SK-N-SH treated with all-trans-retinoic acid at 6 μM for 48 hours (cell line): ENCODE measurements around the gene NRDC.

Experiments used
- ATAC-seq: fragments of 200-7000 bp; cut with Tn5 transposase; 3 replicates; pipeline ENCODE4 v1.9.1; 2020; ENCODE audit warnings: mild to moderate bottlenecking, moderate library complexity
- ESRRG ChIP-seq: fragments of 250-450 bp; sonication (Bioruptor Pico); IDR thresholded peaks from 2 replicates; pipeline ENCODE4 v1.6.1; 2021; ENCODE audit warnings: mild to moderate bottlenecking
- GLIS3 ChIP-seq: fragments of 250-450 bp; sonication (Bioruptor Pico); IDR thresholded peaks from 2 replicates; pipeline ENCODE4 v1.5.0; 2020; ENCODE audit warnings: mild to moderate bottlenecking, moderate library complexity
- OSR1 ChIP-seq: fragments of 250-450 bp; sonication (Bioruptor Pico); IDR thresholded peaks from 2 replicates; pipeline ENCODE4 v1.8.0; 2022; ENCODE audit warnings: moderate library complexity, mild to moderate bottlenecking, inconsistent platforms
- RARB ChIP-seq: fragments of 250-450 bp; sonication (Bioruptor Pico); IDR thresholded peaks from 2 replicates; pipeline ENCODE4 v1.8.0; 2021; ENCODE audit warnings: mild to moderate bottlenecking, moderate library complexity
- SNAI2 ChIP-seq: fragments of 250-450 bp; sonication (Bioruptor Pico); IDR thresholded peaks from 2 replicates; pipeline ENCODE4 v1.5.0; 2020; ENCODE audit warnings: mild to moderate bottlenecking, moderate library complexity
- TOX ChIP-seq: fragments of 250-450 bp; sonication (Bioruptor Pico); IDR thresholded peaks from 2 replicates; pipeline ENCODE4 v1.8.0; 2021; ENCODE audit warnings: mild to moderate bottlenecking, moderate library complexity, borderline replicate concordance
- ZC3H10 ChIP-seq: fragments of 250-450 bp; sonication (Bioruptor Pico); IDR thresholded peaks from 2 replicates; pipeline ENCODE4 v1.5.1; 2021; ENCODE audit warnings: mild to moderate bottlenecking, moderate library complexity
- ZFP3 ChIP-seq: fragments of 250-450 bp; sonication (Bioruptor Pico); IDR thresholded peaks from 2 replicates; pipeline ENCODE4 v1.5.0; 2020; ENCODE audit warnings: mild to moderate bottlenecking, moderate library complexity
- ZFP30 ChIP-seq: fragments of 450-650 bp; formaldehyde crosslinking; IDR thresholded peaks from 2 replicates; pipeline ENCODE4 v1.5.0; 2022; ENCODE audit warnings: mild to moderate bottlenecking, moderate library complexity
- ZNF565 ChIP-seq: fragments of 450-650 bp; formaldehyde crosslinking; conservative IDR thresholded peaks from 2 replicates; pipeline ENCODE4 v1.5.0; 2020; ENCODE audit warnings: low read depth, mild to moderate bottlenecking, moderate library complexity
- ZNF70 ChIP-seq: fragments of 450-650 bp; formaldehyde crosslinking; IDR thresholded peaks from 2 replicates; pipeline ENCODE4 v1.5.0; 2020; ENCODE audit warnings: mild to moderate bottlenecking, moderate library complexity
- ZNF8 ChIP-seq: fragments of 450-650 bp; formaldehyde crosslinking; IDR thresholded peaks from 2 replicates; pipeline ENCODE4 v1.5.0; 2020; ENCODE audit warnings: mild to moderate bottlenecking, moderate library complexity
- TF ChIP-seq, protein P1 (sequence below): fragments of 250-450 bp; sonication (Bioruptor Pico); IDR thresholded peaks from 2 replicates; pipeline ENCODE4 v1.5.1; 2020; ENCODE audit warnings: low read depth, mild to moderate bottlenecking, moderate library complexity
- TF ChIP-seq, protein P2 (sequence below): fragments of 250-450 bp; sonication (Bioruptor Pico); IDR thresholded peaks from 2 replicates; pipeline ENCODE4 v1.8.0; 2021; ENCODE audit warnings: low read depth, mild to moderate bottlenecking, moderate library complexity, borderline replicate concordance
- TF ChIP-seq, protein P3 (sequence below): fragments of 250-450 bp; sonication (Bioruptor Pico); IDR thresholded peaks from 2 replicates; pipeline ENCODE4 v1.8.0; 2020; ENCODE audit warnings: mild to moderate bottlenecking, moderate library complexity, borderline replicate concordance
- TF ChIP-seq, protein P4 (sequence below): fragments of 250-450 bp; sonication (Bioruptor Pico); IDR thresholded peaks from 2 replicates; pipeline ENCODE4 v1.5.1; 2021; ENCODE audit warnings: mild to moderate bottlenecking, moderate library complexity
- TF ChIP-seq, protein P5 (sequence below): fragments of 250-450 bp; sonication (Bioruptor Pico); IDR thresholded peaks from 2 replicates; pipeline ENCODE4 v1.5.0; 2020; ENCODE audit warnings: mild to moderate bottlenecking, moderate library complexity

Gene NRDC

DNA sequence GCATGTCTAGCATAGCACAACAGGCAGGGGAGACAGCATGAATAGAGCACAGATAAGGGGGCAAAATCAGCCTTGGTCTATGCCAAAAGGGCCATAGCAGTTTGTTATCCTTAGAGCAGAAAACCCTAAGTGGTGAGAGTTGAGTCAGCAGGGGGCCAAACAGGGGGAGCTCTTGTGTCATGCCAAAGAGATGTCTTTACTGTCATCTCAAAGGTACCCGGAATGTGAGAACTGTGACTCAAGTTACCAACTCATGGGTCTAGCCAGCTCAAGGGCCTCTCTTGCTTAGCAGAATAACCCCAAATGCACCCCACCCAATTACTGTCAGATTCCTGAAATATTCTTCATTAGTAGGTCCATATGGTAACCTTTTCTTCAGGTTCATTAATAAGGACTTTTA is 45.9 kb upstream of the NRDC start:
- ATAC-seq, result peak; percentile 23; the same call in 2 of the 3 replicates
- TF ChIP-seq TOX, result no peak
- no peak for TF ChIP-seq ZNF70 (CRISPR knock-in tag)
- no peak for TF ChIP-seq OSR1 (CRISPR knock-in tag)
- TF ChIP-seq, protein P1, sequence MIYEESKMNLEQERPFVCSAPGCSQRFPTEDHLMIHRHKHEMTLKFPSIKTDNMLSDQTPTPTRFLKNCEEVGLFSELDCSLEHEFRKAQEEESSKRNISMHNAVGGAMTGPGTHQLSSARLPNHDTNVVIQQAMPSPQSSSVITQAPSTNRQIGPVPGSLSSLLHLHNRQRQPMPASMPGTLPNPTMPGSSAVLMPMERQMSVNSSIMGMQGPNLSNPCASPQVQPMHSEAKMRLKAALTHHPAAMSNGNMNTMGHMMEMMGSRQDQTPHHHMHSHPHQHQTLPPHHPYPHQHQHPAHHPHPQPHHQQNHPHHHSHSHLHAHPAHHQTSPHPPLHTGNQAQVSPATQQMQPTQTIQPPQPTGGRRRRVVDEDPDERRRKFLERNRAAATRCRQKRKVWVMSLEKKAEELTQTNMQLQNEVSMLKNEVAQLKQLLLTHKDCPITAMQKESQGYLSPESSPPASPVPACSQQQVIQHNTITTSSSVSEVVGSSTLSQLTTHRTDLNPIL (CRISPR knock-in tag), result no peak
- no peak for TF ChIP-seq ZNF565 (CRISPR knock-in tag)
- TF ChIP-seq ZNF8 (CRISPR knock-in tag), result no peak
- TF ChIP-seq, all 23 proteins: peak for 0

DNA sequence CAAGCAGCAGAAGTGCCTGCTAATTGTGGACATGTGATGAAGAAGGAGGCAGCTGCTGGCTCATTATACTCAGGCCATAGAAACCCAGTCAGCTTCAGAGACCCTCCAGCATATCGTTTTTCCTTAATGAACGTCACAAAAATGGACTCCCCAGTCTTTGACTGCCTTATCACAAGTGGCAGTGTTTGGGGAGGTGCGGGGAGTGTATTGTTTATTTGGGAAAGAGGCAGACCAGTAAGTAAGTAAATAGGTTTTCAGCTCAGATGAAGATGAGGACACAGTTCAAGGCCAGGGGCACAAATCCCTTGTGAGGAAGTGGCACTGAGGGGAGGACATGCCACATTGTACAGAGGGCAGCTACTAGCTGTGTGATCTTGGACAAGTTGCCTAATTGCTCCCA is 43.5 kb upstream of the NRDC start:
- no peak for ATAC-seq
- TF ChIP-seq RARB (CRISPR knock-in tag) (no peak), OSR1 (CRISPR knock-in tag) (no peak), GLIS3 (CRISPR knock-in tag) (no peak), ZNF565 (CRISPR knock-in tag) (no peak), ZNF8 (CRISPR knock-in tag) (no peak), ZC3H10 (no peak)
- TF ChIP-seq, protein P1 (CRISPR knock-in tag), result no peak
- TF ChIP-seq, protein P2, sequence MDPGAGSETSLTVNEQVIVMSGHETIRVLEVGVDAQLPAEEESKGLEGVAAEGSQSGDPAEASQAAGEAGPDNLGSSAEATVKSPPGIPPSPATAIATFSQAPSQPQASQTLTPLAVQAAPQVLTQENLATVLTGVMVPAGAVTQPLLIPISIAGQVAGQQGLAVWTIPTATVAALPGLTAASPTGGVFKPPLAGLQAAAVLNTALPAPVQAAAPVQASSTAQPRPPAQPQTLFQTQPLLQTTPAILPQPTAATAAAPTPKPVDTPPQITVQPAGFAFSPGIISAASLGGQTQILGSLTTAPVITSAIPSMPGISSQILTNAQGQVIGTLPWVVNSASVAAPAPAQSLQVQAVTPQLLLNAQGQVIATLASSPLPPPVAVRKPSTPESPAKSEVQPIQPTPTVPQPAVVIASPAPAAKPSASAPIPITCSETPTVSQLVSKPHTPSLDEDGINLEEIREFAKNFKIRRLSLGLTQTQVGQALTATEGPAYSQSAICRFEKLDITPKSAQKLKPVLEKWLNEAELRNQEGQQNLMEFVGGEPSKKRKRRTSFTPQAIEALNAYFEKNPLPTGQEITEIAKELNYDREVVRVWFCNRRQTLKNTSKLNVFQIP (CRISPR knock-in tag), result no peak
- TF ChIP-seq, protein P3, sequence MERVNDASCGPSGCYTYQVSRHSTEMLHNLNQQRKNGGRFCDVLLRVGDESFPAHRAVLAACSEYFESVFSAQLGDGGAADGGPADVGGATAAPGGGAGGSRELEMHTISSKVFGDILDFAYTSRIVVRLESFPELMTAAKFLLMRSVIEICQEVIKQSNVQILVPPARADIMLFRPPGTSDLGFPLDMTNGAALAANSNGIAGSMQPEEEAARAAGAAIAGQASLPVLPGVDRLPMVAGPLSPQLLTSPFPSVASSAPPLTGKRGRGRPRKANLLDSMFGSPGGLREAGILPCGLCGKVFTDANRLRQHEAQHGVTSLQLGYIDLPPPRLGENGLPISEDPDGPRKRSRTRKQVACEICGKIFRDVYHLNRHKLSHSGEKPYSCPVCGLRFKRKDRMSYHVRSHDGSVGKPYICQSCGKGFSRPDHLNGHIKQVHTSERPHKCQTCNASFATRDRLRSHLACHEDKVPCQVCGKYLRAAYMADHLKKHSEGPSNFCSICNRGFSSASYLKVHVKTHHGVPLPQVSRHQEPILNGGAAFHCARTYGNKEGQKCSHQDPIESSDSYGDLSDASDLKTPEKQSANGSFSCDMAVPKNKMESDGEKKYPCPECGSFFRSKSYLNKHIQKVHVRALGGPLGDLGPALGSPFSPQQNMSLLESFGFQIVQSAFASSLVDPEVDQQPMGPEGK (CRISPR knock-in tag), result no peak

DNA sequence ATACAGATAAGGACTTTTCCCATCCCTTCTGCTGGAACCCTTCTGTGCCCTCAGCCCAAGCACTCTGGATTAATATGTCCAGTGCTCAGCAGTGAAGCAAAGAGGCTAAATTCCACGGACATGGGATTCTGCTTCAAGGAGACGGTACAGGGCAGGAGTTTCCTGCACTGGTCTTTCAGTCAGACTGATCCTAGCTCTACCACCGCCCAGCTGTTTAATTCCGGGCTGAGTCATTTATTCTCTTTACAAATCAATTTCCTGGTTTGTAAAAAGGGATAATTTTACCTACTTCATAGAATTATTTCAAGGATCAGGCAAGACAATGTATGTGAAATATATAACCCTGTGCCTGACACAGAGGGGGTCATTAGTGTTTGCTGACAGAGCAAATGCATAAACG is 41.6 kb upstream of the NRDC start:
- TF ChIP-seq, protein P4, sequence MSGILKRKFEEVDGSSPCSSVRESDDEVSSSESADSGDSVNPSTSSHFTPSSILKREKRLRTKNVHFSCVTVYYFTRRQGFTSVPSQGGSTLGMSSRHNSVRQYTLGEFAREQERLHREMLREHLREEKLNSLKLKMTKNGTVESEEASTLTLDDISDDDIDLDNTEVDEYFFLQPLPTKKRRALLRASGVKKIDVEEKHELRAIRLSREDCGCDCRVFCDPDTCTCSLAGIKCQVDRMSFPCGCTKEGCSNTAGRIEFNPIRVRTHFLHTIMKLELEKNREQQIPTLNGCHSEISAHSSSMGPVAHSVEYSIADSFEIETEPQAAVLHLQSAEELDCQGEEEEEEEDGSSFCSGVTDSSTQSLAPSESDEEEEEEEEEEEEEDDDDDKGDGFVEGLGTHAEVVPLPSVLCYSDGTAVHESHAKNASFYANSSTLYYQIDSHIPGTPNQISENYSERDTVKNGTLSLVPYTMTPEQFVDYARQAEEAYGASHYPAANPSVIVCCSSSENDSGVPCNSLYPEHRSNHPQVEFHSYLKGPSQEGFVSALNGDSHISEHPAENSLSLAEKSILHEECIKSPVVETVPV (CRISPR knock-in tag), result no peak
- TF ChIP-seq, protein P2 (CRISPR knock-in tag), result no peak
- TF ChIP-seq ZFP30 (CRISPR knock-in tag) (no peak), ZC3H10 (no peak), ZFP3 (no peak)
- TF ChIP-seq, all 23 proteins: peak for 0
- no peak for ATAC-seq

DNA sequence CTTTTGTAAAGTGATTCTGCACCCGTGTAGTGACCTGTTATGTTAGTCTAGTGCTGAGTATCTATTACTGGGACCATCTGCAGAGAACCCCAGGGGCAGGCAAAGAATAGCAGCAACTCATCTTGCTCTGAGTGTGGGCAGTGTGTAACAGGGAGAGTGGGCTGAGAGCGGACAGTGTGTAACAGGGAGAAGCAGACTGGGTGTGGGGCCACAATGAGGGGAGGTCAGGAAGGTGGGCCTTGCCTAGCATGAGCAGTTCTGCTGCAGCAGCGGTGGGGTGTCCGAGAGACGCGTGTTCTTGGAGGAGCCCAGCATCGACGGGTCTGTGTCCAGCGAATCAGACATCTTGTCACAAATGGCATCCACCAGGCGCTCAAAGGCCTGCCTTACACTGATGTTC is 41.2 kb upstream of the NRDC start:
- ATAC-seq, result no peak
- TF ChIP-seq ZFP30 (CRISPR knock-in tag), result no peak
- TF ChIP-seq, protein P5, sequence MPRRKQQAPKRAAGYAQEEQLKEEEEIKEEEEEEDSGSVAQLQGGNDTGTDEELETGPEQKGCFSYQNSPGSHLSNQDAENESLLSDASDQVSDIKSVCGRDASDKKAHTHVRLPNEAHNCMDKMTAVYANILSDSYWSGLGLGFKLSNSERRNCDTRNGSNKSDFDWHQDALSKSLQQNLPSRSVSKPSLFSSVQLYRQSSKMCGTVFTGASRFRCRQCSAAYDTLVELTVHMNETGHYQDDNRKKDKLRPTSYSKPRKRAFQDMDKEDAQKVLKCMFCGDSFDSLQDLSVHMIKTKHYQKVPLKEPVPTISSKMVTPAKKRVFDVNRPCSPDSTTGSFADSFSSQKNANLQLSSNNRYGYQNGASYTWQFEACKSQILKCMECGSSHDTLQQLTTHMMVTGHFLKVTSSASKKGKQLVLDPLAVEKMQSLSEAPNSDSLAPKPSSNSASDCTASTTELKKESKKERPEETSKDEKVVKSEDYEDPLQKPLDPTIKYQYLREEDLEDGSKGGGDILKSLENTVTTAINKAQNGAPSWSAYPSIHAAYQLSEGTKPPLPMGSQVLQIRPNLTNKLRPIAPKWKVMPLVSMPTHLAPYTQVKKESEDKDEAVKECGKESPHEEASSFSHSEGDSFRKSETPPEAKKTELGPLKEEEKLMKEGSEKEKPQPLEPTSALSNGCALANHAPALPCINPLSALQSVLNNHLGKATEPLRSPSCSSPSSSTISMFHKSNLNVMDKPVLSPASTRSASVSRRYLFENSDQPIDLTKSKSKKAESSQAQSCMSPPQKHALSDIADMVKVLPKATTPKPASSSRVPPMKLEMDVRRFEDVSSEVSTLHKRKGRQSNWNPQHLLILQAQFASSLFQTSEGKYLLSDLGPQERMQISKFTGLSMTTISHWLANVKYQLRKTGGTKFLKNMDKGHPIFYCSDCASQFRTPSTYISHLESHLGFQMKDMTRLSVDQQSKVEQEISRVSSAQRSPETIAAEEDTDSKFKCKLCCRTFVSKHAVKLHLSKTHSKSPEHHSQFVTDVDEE, result no peak
- TF ChIP-seq, protein P1 (CRISPR knock-in tag), result no peak
- no peak for TF ChIP-seq SNAI2 (CRISPR knock-in tag)
- TF ChIP-seq ZNF70 (CRISPR knock-in tag), result no peak
- TF ChIP-seq, protein P3 (CRISPR knock-in tag), result no peak
- TF ChIP-seq ESRRG (CRISPR knock-in tag), result no peak
- TF ChIP-seq, protein P4 (CRISPR knock-in tag), result no peak
- no peak for TF ChIP-seq ZC3H10
